Stimulated activated CD8-positive, alpha-beta memory T cell treated with anti-CD3 and anti-CD28 coated beads, Interleukin-4, amount 100 ng/mL, for 48 hours (primary cell): ENCODE measurements around the gene ADAM30.

ENCODE experiments used
- DNase-seq: peaks from one replicate; pipeline ENCODE4 v3.0.0-alpha.2; 2020

ADAM30 gene

DNA sequence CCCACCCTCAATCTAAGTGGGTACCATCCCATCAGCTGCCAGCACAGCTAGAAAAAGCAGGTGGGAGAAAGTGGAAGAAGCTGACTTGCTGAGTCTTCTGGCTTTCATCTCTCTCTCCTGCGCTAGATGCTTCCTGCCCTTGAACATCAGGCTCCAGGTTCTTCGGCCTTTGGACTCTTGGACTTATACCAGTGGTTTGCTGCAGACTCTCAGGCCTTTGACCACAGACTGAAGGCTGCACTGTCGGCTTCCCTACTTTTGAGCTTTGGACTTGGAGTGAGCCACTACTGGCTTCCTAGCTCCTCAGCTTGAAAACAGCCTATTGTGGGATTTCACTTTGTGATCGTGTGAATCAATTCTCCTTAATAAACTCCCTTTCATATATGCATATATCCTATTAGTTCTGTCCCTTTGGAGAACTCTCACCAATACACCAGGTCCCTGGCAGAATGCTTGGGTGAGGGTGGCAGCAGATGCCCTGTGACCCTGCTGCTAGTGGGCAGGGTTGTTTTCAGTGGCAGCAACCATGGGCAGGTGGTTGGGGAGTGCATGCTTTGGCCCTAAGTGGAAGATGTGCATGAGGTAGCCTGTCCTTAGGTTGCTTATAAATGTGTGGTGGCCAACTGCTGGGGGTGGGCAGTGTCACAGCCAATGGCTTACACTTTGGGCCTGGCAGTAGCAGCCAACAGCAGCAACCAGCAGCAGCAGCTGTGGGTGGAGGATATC lies 10.8 kb upstream of the ADAM30 start:
- no peak for DNase-seq

DNA sequence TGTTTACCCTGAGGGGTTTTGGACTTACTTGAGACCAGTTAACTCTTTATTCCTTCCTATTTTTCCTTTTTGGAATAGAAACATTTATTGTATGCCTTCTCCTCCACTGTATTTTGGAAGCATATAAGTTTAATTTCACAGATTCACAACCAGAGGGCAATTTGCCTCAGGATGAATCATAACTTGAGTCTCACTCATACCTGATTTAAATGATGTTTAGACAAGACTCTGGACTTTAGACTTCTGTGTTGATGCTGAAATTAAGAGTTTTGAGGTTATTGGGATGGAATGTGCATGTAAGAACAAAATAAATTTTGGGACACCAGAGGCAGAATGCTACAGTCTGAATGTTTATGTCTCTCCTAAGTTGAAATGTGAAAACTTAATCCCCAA lies 7.1 kb upstream of the ADAM30 start:
- DNase-seq, result no peak

DNA sequence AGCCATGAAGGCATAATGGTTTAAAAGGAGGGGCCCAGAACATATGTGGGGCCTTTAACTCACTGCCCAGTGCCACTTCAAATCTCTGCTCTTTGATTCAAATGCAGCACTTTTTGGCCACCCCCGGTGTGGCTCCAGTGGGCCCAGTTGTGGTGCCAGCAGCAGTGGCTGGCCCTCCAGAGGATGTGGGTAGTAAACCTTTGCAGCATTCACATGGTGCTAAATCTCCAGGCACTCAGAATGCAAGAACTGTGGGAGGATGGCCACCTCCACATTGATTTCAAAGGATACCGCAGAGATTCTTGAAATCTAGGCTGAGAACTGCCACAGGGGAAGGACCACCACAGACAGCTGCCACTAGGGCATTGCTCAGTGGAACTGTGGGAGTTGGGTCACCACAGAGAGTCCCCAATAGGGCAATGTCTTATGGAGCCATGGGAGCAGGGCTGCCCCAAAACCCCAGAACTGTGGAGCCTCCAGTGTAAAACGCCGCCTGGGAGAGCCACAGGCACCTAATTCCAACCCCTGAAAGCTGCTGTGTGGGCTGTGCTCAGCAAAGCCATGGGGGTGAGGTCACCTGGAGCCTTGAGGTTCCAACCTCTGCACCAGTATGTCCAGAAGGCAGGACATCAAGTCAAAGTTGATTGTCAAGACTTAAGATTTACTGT lies 6.6 kb upstream of the ADAM30 start:
- no peak for DNase-seq

DNA sequence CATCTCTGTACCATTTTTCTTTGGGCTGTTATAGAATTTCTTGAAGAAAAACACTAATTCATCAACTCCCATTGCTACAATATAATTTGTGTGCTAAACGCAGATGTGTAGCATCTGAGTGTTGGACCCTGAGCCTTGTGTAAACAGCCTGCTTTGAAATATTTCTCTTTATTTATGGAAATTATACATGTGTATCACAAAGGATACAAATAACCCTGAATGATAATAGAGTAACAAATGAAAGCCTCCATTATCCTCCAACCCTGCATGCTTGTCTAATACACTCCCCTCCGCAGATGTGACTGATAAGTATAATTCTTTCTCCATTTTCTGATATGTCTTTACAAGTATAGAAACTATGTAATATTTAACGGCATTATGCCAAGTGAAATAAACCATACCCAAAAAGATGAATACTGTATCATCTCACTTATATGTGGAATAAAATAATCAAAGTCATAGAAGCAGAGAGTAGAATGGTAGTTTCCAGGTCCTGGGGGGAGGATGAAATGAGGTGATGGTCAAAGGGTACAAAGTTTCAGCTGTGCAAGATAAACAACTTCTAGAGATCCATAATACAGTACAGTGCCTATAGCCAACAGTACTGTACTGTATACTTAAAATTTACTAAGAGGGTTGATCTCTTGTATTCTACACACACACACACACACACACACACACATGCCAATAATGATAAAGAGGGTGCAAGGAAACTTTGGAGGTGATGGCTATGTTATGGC lies 2.8 kb upstream of the ADAM30 start:
- no peak for DNase-seq

DNA sequence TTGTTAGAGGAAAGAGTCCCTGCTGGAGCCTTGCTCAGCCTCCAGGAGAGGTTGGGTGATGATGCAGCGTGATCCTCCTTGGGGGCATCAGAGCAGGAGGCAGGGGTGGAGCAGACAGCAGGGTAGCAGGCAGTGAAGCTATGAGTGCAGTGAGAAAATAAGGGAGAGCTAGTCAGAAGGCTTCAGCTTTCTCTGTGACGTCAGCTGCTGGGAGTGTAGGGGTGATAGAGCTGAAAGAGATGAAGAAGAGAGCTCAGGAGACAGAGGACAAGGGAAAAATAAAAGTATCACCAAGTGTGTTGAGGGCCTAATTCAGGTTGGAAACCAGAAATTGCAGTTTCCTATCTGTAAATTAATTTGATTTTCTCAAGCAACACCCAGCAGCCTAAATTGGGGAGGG lies 2.2 kb upstream of the ADAM30 start:
- no peak for DNase-seq

DNA sequence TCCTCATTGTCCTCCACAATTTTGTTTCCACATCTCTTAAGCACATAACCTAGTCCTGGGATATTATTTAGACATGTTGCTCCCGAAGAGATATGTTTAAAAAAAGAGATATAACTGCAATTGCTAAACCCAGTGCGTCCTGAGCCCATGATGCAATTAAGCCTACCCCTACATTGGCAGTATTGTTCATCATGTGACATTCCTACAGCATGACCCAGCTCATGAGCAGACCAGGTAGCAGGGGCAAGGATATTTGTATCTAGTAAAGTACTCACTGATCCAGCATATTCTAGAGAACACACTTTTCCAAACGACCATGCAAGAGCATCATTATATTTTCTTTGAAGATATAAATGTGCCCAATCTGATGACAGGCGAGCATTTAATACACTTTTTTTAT lies 1.2 kb downstream of the ADAM30 start:
- DNase-seq, result no peak

DNA sequence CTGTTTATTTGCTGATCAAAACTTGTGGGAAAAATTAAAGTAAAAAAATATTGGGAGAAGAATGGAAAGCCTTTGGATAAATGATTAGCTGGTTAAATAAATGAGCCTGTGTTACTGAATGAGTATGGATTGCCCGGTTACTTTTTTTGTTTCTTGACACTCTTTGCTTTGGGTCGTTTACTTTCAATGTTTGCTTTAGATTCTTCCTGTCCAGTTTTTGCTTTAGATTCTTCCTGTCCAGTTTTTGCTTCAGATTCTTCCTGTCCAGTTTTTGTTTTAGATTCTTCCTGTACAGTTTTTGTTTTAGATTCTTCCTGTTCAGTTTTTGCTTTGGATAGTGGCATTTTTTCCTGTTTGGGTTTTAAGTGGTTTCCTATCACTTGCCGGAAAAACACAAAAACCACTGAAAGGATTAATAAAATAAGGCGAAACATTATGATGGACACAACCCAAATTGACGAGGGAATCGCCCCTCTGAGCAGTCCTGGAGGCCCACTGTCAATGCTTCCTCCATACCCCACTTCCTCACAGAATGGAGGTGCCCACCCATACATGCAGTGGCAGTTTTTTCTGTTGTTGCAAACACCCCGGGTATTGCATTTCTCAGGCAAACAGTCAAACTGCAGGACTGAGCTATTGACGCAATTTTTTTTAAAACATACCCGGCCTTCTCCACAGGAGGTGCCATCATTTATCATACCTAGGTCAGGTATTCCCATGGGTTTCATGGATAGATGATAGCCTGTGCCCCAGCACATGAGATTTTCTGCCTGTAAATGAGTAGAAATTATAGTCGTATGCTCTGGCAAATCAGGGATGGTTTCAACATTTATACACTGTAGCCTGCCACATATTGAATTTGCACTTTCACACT lies 2.3 kb downstream of the ADAM30 start:
- no peak for DNase-seq

DNA sequence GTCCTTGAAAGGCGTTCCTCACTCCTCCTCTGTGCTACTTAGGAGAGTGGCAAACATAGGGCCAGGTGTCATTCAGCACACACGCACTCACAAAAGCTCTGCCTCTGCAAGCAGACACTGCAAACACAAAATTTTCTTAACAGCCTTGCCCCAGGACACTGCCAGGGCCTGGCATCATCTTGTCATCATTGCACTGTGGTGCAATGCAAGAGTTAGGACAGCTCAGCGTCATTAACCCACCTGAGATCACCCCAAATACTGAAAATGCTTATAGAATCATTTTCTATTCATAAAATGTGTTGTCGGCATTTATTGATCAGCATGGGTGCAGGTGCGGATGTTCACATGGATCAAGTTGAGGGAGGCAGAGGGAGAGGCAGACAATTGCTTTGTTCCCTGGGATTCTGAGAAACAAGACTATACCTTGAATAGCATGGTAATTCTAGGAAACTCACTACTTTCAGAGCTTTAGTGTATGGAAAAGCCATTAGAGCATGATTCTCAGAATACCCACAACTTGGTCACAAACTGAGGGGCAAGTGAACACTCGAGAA lies 3.0 kb downstream of the ADAM30 start:
- DNase-seq, result no peak

DNA sequence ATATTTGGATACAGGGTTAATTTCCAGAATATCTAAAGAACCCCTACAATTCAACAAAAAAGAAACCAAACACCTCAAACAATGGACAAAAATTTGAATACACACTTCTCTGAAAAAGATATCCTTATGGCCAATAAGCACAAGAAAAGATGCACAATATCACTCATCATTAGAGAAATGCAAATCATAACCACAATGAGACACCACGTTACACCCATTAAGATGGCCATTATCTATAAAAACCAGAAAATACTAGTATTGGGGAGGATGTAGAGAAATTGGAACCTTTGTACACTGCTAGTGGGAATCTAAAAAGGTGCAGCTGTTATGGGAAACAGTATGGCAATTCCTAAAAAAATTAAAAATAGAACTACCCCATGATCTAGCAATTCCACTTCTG lies 4.9 kb downstream of the ADAM30 start:
- DNase-seq, result no peak

DNA sequence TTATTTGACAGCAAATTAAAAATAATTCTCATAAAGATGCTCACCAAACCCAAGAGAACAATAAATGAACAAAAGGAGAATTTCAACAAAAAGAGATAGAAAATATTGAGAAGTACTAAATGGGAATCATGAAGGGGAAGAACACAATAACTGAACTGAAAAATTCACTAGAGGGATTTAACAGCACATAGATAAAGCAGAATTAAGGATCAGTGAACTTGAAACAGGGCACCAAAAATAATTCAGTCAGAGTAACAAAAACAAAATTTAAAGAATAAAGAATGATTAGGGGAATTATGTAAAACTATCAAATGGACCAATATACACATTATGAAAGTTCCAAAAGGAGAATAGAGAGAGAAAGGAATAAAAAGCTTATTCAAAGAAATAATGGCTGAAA lies 7.8 kb downstream of the ADAM30 start:
- no peak for DNase-seq

DNA sequence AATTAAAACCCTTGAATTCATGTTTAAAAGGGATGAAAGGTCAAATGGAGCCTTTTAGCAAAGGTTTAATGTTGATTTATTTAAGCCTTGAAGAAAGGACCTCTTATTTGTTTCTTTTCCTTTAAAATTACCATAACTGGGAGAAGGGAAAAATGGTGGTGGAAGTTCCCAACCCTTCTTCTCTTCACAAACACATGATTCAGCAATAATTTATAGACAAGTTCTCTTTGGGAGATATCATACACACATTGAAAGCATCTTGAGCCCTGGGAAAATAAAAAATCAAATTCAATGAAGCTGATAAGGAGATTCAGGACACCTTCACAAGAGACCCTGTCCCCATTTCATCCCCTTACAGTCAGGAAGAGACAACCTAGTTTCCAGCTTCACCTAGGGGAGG lies 8.9 kb downstream of the ADAM30 start:
- no peak for DNase-seq

DNA sequence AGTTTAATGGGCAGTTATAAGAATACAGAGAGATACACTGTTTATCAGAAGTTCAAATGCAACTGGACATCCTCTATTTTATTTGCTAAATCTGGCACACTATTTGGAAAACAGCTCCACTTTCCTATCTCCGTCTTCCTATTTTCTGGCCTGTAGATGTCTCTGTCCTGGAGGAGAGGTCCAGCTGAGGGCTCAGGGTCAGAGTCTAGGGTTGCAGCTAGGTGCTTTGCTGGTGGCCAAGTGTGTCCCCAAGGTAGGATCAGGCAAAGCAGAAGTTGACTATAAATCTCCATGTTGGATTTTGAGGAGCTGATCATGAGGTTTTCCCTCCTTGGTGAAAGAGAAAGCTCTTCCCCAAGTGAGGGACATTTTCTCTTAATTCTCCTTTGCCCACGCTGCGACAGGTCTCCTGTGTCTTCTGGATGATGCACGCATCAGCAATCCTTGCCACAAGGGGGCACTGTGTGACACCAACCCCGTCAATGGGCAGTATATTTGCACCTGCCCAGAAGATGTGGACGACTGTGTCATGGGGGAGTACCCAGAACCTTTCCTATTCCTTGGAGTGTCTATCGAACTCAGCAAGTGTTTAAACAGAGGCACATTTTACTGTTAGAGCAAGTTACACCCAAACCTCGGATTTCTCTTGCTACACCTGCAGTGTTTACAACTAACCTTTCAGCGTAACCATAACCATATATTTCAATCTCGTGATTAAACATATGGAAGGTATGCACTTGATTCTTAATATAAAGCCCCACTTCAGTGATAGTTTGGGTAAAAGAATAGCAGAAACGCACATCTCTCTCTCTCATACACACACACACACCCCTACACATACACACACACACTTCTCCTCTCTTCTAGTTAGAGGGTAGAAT lies 10.2 kb downstream of the ADAM30 start:
- DNase-seq, result peak; percentile 83

DNA sequence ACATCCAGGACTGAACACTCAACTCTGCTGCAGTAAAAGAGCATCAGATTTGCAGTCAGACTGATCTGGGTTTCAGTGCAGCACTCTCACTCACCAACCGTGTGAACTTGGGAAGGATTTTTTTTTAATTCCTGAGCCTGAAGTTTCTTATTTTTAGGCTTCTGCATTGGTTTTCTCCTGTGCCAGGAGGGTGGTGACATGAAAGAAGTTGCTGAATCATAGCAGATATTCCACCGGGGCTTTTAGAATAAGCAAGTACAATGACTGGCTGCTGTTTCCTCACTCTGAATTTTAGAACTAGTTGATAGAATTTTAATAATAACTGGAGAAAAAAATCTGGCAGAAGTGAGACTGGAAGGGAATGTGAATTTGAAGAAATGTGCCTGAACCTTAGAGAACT lies 11.6 kb downstream of the ADAM30 start:
- DNase-seq, result no peak

DNA sequence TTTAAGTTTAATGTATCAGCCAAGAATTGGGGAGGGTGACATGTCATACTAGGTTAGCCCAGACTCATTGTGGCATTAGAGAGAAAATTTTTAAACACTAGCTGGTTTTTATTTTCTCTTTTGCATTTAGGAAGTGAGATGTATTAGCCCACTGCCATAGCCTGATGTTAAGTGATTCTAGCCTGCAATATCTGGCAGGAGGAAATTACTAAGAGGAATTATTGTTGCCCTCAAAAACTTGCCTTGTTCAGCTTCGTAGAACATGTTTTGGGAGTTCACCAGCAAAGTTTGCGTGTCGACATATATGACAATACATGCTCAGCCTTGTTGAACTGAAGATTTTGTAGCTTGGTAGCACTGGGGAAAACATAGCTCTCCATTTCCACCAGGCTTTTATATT lies 12.5 kb downstream of the ADAM30 start:
- DNase-seq, result no peak

DNA sequence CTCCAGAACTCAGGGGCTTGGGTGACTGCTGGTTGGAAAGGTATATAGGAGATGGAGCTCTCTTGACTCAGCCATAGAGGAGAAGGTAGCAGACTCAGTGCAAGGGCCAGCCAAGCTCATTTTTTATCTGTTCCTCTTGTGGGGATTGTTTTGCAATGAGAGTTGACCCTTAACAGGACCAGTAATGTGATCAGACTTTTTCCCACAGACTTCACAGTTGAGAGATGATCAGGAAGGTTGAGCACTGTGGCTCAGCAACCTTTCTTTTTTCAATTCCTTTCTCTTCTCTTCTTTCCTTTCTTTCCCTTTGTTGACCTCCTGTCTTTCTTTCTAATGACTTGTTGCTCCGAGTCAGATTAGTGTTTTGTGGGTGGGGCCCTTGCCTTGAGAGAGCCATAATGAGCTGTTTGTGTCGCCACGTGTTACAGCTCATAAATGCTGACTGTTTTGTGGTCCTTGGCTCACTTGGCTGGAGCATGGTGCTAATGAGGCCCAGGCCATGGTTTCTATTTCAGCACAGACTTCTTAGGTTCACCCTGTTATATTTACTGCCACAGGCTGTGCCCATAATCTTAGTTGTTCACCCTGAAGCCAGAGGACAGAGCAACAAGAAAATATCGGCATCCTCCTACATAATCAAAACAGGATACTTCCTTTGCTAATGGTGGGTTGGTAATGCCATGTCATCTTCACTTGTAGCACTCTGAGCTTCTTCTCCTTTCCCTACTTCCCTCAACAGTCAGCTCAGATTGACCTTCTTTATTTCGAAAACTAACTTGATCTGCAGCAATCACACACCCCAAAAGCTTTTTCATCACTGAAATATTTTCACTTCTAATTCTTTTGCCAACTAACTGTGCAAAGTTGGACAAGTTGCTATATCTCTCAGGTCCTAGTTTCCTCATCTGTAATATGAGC lies 13.9 kb downstream of the ADAM30 start:
- DNase-seq, result no peak

DNA sequence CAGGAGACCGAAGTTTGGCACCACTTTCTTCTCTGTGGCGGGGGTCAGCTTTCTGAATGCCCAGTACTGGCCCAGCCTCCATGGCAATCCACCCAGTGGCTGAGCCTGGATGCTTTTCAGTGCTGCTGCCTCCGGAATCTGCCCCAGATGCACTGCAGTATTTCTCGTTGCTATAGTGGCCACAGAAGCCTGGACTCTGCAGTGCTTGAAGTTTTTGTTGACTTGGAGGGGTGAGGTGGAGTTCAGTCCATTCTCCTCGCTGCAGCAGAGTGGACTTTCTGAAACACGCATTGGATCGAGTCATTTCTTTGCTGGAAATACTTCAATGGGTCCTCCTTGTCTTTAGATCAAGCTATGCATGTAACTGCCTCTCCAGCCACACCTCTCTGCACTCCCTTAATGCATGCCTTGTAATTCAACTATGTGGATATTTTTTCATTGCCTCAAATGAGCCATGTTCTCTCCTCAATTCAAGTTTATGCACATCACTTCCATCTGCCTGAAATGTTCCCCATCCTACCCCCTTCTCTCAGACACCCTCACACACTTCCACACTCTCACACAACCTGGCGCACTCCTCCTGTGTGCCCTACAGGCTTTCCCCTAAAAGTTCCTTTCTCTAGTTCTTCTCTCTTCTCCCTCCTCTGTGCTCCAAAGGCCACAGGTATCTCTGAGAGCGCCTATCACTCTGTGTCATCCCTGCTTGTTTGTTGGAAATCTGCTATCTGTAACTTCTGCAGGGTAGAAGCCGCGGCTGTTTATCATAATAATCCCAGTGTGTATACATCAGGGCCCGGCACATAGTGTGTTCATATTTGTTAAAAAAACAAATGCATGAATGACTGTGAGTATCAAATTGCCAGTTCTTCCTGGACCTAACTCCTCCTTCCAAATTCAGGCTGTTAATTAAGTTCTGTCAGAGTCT lies 16.5 kb downstream of the ADAM30 start:
- no peak for DNase-seq

DNA sequence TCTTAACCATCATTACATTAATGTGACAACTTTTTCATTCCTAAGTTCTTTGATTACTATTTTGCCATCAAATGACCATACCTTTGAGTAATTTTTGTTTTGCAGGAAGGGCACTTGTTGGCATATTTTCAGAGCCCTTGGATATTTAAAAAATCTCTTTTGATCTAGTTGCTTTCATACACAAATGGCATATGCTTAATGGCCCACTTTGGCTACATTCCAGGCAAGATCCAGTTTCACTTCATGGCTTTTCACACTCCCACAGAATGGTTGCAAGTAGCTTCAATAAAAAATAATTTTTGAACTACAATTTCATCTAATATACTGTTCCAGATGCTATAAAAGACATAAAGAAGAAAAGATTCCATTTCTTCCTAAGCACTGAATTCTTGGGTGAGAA lies 18.1 kb downstream of the ADAM30 start:
- no peak for DNase-seq

DNA sequence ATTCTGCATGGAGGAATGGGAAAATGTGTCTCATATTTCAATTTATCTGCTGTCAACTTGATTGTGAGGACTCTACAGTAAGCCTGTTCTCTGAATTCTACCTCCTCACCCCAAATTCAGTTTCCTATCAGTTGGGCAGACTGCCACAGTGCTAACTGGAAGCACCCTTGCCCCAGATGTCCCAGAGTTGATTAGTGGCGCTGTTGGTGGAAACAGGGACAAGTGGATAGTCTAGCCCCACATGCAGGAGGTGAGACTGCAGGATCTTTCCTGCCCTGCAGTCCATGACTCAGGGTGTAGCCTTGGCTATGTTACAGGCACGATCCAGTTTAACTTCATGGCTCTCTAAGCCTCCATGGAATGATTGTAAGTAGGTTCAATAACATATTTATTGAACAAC lies 22.1 kb downstream of the ADAM30 start:
- no peak for DNase-seq
